ENCODE results near the gene TBC1D1.

TBC1D1 gene

GRCh38 chr4:38084877-38085711 is 194.2 kb downstream of the TBC1D1 start:
- no peak for DNase-seq

- no peak for DNase-seq
These were observed 194.9 kb downstream of the TBC1D1 start for GRCh38 chr4:38085751-38086150.

- DNase-seq: no peak
These were observed 195.4 kb downstream of the TBC1D1 start for GRCh38 chr4:38086151-38086848.

GRCh38 chr4:38086849-38087226 is 196.0 kb downstream of the TBC1D1 start:
- no peak for DNase-seq

GRCh38 chr4:38088321-38088720 is 197.4 kb downstream of the TBC1D1 start:
- DNase-seq: no peak

- no peak for DNase-seq
These were observed 199.1 kb downstream of the TBC1D1 start for GRCh38 chr4:38089961-38090360.

GRCh38 chr4:38090455-38091246 is 199.8 kb downstream of the TBC1D1 start:
- DNase-seq: no peak

GRCh38 chr4:38091636-38092035 is 200.8 kb downstream of the TBC1D1 start:
- no peak for DNase-seq

- no peak for DNase-seq
These were observed 201.8 kb downstream of the TBC1D1 start for GRCh38 chr4:38092701-38093100.

- DNase-seq: no peak
These were observed 203.5 kb downstream of the TBC1D1 start for GRCh38 chr4:38094419-38094818.

- DNase-seq: no peak
These were observed 204.8 kb downstream of the TBC1D1 start for GRCh38 chr4:38095691-38096090.

- DNase-seq: no peak
These were observed 206.9 kb downstream of the TBC1D1 start for GRCh38 chr4:38097818-38098217.

GRCh38 chr4:38099020-38099600 is 208.2 kb downstream of the TBC1D1 start:
- DNase-seq: no peak

GRCh38 chr4:38099908-38100407 is 209.1 kb downstream of the TBC1D1 start:
- DNase-seq: no peak

- DNase-seq: no peak
These were observed 209.8 kb downstream of the TBC1D1 start for GRCh38 chr4:38100474-38101255.

- no peak for DNase-seq
These were observed 210.7 kb downstream of the TBC1D1 start for GRCh38 chr4:38101563-38101962.

- no peak for DNase-seq
These were observed 212.2 kb downstream of the TBC1D1 start for GRCh38 chr4:38102957-38103588.

GRCh38 chr4:38105475-38106220 is 214.8 kb downstream of the TBC1D1 start:
- no peak for DNase-seq

- no peak for DNase-seq
These were observed 215.4 kb downstream of the TBC1D1 start for GRCh38 chr4:38106311-38106710.

GRCh38 chr4:38106886-38107514 is 216.1 kb downstream of the TBC1D1 start:
- no peak for DNase-seq
